ENCODE results near the gene CFLAR. TPM values are rescaled to one million over a fixed set of nuclear protein-coding genes. Genes with fewer than 3 reads are reported as not detected.

CFLAR gene
- total and polyA plus RNA-seq, 8 donors, result 34.6 to 101 (median 49.7) TPM

DNA sequence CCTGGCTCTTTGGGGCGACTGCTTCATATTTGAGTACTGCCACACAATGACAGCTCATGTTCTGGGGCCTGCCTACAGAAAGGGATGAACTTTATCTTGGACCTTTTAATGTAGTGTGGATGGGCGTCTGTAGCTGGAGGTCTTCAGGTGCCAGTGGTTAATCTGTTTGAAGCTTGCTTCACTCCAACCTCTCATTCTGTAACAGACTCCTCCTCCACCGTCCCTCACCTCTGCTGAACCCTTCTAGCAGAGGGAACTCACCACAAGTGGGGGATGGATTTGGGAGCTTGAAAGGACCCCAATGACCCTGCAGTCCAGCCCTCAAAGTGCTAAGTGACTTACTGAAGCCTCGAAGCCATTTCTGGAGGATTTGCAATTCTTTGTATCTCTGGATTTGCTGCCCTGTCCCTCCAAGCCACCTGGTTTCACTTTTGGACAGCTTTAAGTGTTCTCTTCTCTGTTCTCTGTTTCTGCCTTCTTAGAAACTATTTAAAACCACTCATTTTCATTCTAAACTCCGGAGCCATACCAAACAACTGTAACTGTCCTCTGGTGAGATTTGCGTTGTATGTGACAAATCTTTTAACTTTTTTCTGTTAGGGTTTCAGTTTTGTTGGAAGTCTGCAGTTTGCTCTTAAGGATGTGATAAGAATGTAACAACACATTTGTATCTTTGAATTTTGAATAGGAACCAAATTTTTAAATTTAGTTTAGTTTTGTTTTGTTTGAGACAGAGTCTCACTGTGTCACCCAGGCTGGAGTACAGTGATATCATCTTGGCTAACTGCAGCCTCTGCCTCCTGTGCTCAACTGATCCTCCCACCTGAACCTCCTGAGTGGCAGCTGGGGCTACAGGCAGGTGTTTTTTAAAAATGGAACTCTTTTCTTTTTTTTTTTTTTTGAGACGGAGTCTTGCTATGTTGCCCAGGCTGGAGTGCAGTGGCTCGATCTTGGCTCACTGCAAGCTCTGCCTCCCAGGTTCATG lies 107.4 kb downstream of the CFLAR start:
- no peak for ATAC-seq

More for the DNA sequence above, 107.4 kb downstream of the CFLAR start:
- H3K9me3 ChIP-seq, result no peaks in the 10 kb centered on the region
- peaks cover 0 to 3% (median 0%) of the 10 kb centered on the region in 3 donors for H3K36me3 ChIP-seq
- intact Hi-C loops (cut with DNase I), result no loop called here
- WGBS, 2 donors, result 73 to 80% methylated on average over 8 of the region's 8 CpGs
- TF ChIP-seq, protein P1, sequence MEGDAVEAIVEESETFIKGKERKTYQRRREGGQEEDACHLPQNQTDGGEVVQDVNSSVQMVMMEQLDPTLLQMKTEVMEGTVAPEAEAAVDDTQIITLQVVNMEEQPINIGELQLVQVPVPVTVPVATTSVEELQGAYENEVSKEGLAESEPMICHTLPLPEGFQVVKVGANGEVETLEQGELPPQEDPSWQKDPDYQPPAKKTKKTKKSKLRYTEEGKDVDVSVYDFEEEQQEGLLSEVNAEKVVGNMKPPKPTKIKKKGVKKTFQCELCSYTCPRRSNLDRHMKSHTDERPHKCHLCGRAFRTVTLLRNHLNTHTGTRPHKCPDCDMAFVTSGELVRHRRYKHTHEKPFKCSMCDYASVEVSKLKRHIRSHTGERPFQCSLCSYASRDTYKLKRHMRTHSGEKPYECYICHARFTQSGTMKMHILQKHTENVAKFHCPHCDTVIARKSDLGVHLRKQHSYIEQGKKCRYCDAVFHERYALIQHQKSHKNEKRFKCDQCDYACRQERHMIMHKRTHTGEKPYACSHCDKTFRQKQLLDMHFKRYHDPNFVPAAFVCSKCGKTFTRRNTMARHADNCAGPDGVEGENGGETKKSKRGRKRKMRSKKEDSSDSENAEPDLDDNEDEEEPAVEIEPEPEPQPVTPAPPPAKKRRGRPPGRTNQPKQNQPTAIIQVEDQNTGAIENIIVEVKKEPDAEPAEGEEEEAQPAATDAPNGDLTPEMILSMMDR (IDR thresholded peaks at IDR 0.05), result no peak
- DNase-seq (no peak), FAIRE-seq (no peak)
- no peak overlapping the region for H3K4me3 ChIP-seq
- H3K27ac ChIP-seq, result no peak overlapping the region
- H3K4me1 ChIP-seq, result peaks cover 0 to 13% (median 0%) of the 10 kb centered on the region in 3 donors
- no peaks in the 10 kb centered on the region for H3K27me3 ChIP-seq

Other genes with a start within 250 kb of the CFLAR start
- gene PPIL3, start 227.1 kb upstream of the CFLAR start, total RNA-seq, result 10 to 100 TPM in 3 of 6 donors, 1 to 10 TPM in 3; 7.2 to 15.1 (median 10.7) TPM
- 10 to 100 TPM; 11.1 to 21.8 TPM for gene PPIL3, start 227.1 kb upstream of the CFLAR start, polyA plus RNA-seq
- gene NIF3L1, start 226.8 kb upstream of the CFLAR start, total RNA-seq, result 10 to 100 TPM in 3 of 6 donors, 1 to 10 TPM in 3; 5.9 to 11.3 (median 8.4) TPM
- gene NIF3L1, start 226.8 kb upstream of the CFLAR start, polyA plus RNA-seq, result 10 to 100 TPM in 1 of 2 donors, 1 to 10 TPM in 1; 7.5 to 14.9 TPM
- 10 to 100 TPM; 11.1 to 17.8 (median 14.4) TPM for gene ORC2, start 152.5 kb upstream of the CFLAR start, total RNA-seq
- 1 to 10 TPM; 9.2 to 9.3 TPM for gene ORC2, start 152.5 kb upstream of the CFLAR start, polyA plus RNA-seq
- 10 to 100 TPM in 3 of 6 donors, 1 to 10 TPM in 3; 7.2 to 14.5 (median 9.6) TPM for gene HYCC2, start 44.5 kb upstream of the CFLAR start, total RNA-seq
- 1 to 10 TPM; 4.2 to 4.7 TPM for gene HYCC2, start 44.5 kb upstream of the CFLAR start, polyA plus RNA-seq
- 10 to 100 TPM; 14.8 to 36.7 (median 26.6) TPM for gene NDUFB3, start 44.2 kb upstream of the CFLAR start, total RNA-seq
- gene NDUFB3, start 44.2 kb upstream of the CFLAR start, polyA plus RNA-seq, result 10 to 100 TPM; 23.2 to 42.5 TPM
- 10 to 100 TPM in 1 of 6 donors, 1 to 10 TPM in 5; 3.0 to 11.7 (median 5.6) TPM for gene CASP10, start 67.0 kb downstream of the CFLAR start, total RNA-seq
- 1 to 10 TPM; 3.4 to 4.6 TPM for gene CASP10, start 67.0 kb downstream of the CFLAR start, polyA plus RNA-seq
- gene CASP8, start 144.4 kb downstream of the CFLAR start, total RNA-seq, result 10 to 100 TPM in 1 of 6 donors, 1 to 10 TPM in 5; 4.8 to 13.5 (median 9.1) TPM
- 1 to 10 TPM; 4.5 to 5.7 TPM for gene CASP8, start 144.4 kb downstream of the CFLAR start, polyA plus RNA-seq
- 1 to 10 TPM in 1 of 6 donors, under 1 TPM in 5; 0.28 to 1.2 (median 0.63) TPM for gene FLACC1, start 241.2 kb downstream of the CFLAR start, total RNA-seq
- under 1 TPM; 0.38 to 0.54 TPM for gene FLACC1, start 241.2 kb downstream of the CFLAR start, polyA plus RNA-seq